Testis (tissue), 3 donors: ENCODE results near the gene PRKN. TPM values are rescaled to one million over a fixed set of nuclear protein-coding genes. Genes with fewer than 3 reads are reported as not detected.

Source experiments
- DNase-seq: peaks from one replicate; pipeline ENCODE4 v3.0.0-alpha.2; 2019
- H3K27ac ChIP-seq, 2 donors: fragments of 200-600 bp; sonication (generic); one replicate each; pipeline ENCODE4 v1.5.1; 2019
- H3K27me3 ChIP-seq: fragments of 200-600 bp; sonication (generic); one replicate; pipeline ENCODE4 v1.5.1; 2019
- H3K36me3 ChIP-seq: fragments of 200-600 bp; sonication (generic); one replicate; pipeline ENCODE4 v1.5.1; 2017; ENCODE audit warnings: low read depth; ENCODE audit errors: missing control alignments
- H3K4me1 ChIP-seq: fragments of 200-600 bp; sonication (generic); one replicate; pipeline ENCODE4 v1.5.1; 2019
- H3K4me3 ChIP-seq, 2 donors: fragments of 200-600 bp; sonication (generic); one replicate each; pipeline ENCODE4 v1.5.1; 2017 to 2019
- H3K9me3 ChIP-seq: fragments of 200-600 bp; sonication (generic); one replicate; pipeline ENCODE4 v1.5.1; 2017
- CTCF ChIP-seq, 3 experiments: fragments of 450-650 bp in 2 of 3; fragments of 200-600 bp in 1 of 3; sonication (generic) in 1 of 3; IDR thresholded peaks; one replicate each; pipeline ENCODE4 v1.5.1; 2016 to 2019; ENCODE audit warnings: antibody characterized with exemption in 3 of 3, mild to moderate bottlenecking in 2 of 3, moderate library complexity in 1 of 3
- POLR2A ChIP-seq: fragments of 450-650 bp; IDR thresholded peaks from one replicate; pipeline ENCODE4 v1.6.1; 2017; ENCODE audit warnings: antibody characterized with exemption, mild to moderate bottlenecking, moderate library complexity
- WGBS, 2 donors: methylation state at CpG; one replicate each; pipeline ENCODE4 v1.1.5; 2018; 5-methylcytosine and 5-hydroxymethylcytosine counted together
- intact Hi-C: fragments of 100-400 bp; cut with DNase I; formaldehyde crosslinking; loops from one replicate; pipeline ENCODE4 v1.15.1; 2023; ENCODE audit warnings: low total_unique reads
- polyA plus RNA-seq: library from polyadenylated mRNA; stranded (reverse); fragments of 350-450 nt; fragmentation: Illumina TruSeq; extraction: RNeasy Lipid Tissue Mini Kit (QIAGEN cat#74804); gene quantifications from one replicate; pipeline ENCODE4 v1.2.3, GENCODE V29; 2014; ENCODE audit warnings: low read depth, low replicate concordance; ENCODE audit not compliant: insufficient read depth
- total RNA-seq, 2 donors: library from RNA; depleted of rRNA; stranded (reverse); fragments of >200 nt; gene quantifications; one replicate each; pipeline ENCODE4 v1.2.3, GENCODE V29; 2016

PRKN gene
- total and polyA plus RNA-seq, 3 donors from 2014 or later = 19.1 to 34.5 (median 28.8) TPM

- H3K9me3 ChIP-seq = no peaks in the 10 kb centered on the region
- H3K4me3 ChIP-seq = no peak overlapping the region
- no peak for DNase-seq
- no peaks in the 10 kb centered on the region for H3K27me3 ChIP-seq
- H3K27ac ChIP-seq = no peak overlapping the region
- intact Hi-C loops = no loop called here
- TF ChIP-seq CTCF (IDR thresholded peaks at IDR 0.05) = no peak
- no peak for TF ChIP-seq POLR2A
- H3K36me3 ChIP-seq = no peaks in the 10 kb centered on the region
- H3K4me1 ChIP-seq = no peaks in the 10 kb centered on the region
Measured at GRCh38 chr6:161554883-161555282, 1172.7 kb downstream of the PRKN start.

- Histone ChIP-seq H3K27me3 (no peaks in the 10 kb centered on the region), H3K4me1 (no peaks in the 10 kb centered on the region), H3K36me3 (no peaks in the 10 kb centered on the region), H3K27ac (no peak overlapping the region), H3K4me3 (no peak overlapping the region), H3K9me3 (no peaks in the 10 kb centered on the region)
- intact Hi-C loops = no loop called here
- no peak for DNase-seq
- TF ChIP-seq CTCF (IDR thresholded peaks at IDR 0.05) = no peak
- no peak for TF ChIP-seq POLR2A
- WGBS, 2 donors = 87 to 89% methylated on average over 4 of the region's 4 CpGs
Measured at GRCh38 chr6:161549977-161550655, 1177.5 kb downstream of the PRKN start.

- TF ChIP-seq POLR2A (no peak), CTCF (IDR thresholded peaks at IDR 0.05) (no peak)
- Histone ChIP-seq H3K36me3 (no peaks in the 10 kb centered on the region), H3K4me3 (no peak overlapping the region), H3K4me1 (no peaks in the 10 kb centered on the region), H3K9me3 (no peaks in the 10 kb centered on the region), H3K27me3 (no peaks in the 10 kb centered on the region), H3K27ac (no peak overlapping the region)
- intact Hi-C loops = no loop called here
- WGBS, 2 donors = 82 to 93% methylated on average over 9 of the region's 9 CpGs
- no peak for DNase-seq
Measured at GRCh38 chr6:161548713-161549296, 1178.8 kb downstream of the PRKN start.

- no peak overlapping the region for H3K27ac ChIP-seq
- H3K4me3 ChIP-seq = no peak overlapping the region
- 31 to 38% methylated on average over 2 of the region's 2 CpGs for WGBS, 2 donors
- no peak for TF ChIP-seq POLR2A
- TF ChIP-seq CTCF (IDR thresholded peaks at IDR 0.05) = no peak
- no peak for DNase-seq
- intact Hi-C loops = no loop called here
- H3K27me3 ChIP-seq = no peaks in the 10 kb centered on the region
- H3K9me3 ChIP-seq = no peaks in the 10 kb centered on the region
- H3K4me1 ChIP-seq = no peaks in the 10 kb centered on the region
- H3K36me3 ChIP-seq = no peaks in the 10 kb centered on the region
Measured at GRCh38 chr6:161547617-161548016, 1179.9 kb downstream of the PRKN start.

- Histone ChIP-seq H3K36me3 (no peaks in the 10 kb centered on the region), H3K27ac (no peak overlapping the region), H3K4me1 (no peaks in the 10 kb centered on the region), H3K9me3 (no peaks in the 10 kb centered on the region), H3K4me3 (no peak overlapping the region), H3K27me3 (no peaks in the 10 kb centered on the region)
- no peak for DNase-seq
- WGBS, 2 donors = 88 to 97% methylated on average over 1 of the region's 1 CpG
- intact Hi-C loops = no loop called here
- TF ChIP-seq POLR2A = no peak
- no peak for TF ChIP-seq CTCF (IDR thresholded peaks at IDR 0.05)
Measured at GRCh38 chr6:161546632-161547031, 1180.9 kb downstream of the PRKN start.
